GM18873 (cell line): ENCODE results near the gene COL28A1.

Experiments used
- ATAC-seq: cut with Tn5 transposase; IDR thresholded peaks from one replicate; pipeline ENCODE4 v1.9.1; 2021; ENCODE audit warnings: mild to moderate bottlenecking, moderate library complexity, moderate number of reproducible peaks; ENCODE audit not compliant: unreplicated experiment, low FRiP score

COL28A1 gene

DNA sequence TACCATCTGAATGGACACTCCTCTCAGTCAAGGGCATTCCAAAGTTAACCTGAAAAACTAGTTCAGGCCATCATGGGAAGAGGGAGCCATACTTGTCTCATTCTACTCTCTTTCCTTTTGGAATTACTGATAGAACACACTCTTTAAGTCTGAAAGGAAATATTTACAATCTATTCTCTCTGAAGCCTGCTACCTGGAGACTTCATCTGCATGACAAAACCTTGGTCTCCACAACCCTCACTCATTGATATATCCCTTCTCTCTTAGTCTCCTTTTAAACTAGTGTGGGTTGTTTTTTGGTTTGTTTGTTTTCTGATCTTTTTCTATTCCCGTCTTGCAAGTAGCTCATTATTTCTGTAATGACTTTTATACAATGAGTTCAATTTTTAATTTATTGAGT is 183.8 kb downstream of the COL28A1 start:
- no peak for ATAC-seq

DNA sequence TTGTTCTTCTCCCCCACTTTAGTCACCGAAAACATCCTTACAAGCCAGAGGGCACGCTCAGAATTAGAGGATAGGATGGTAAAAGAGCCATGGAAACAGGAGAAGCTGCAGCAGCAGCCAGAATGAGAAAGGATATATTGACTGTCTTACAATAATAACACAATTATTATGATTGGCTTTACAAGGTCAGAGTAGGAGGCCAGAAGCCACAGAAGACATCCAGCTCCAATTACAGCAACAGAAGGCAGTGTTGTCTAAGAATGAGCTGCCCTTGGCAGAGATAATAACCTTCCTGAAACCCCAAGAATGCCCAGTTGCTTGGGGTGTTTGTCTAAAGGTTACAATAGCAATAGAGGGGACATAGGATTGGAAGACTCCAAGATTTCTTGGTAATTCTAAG is 184.5 kb downstream of the COL28A1 start:
- no peak for ATAC-seq

DNA sequence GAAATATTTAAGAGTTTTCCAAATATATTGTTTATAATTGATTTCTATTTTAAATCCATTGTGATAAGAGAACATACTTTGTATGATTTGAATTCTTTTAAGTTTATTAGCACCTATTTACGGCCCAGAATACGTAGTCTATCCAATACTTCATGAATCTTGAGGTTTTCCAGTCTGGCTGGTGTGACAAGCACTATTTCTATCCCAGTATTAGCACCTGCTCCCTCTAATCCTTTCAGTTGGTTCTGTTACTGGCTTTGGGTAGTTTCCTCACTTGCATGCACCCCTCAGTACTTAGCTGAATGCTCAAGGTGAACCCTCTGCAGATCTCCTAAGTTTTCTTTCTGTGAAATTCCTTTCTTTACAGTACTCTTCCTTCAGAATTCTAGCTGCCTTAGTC is 186.5 kb downstream of the COL28A1 start:
- ATAC-seq: no peak

DNA sequence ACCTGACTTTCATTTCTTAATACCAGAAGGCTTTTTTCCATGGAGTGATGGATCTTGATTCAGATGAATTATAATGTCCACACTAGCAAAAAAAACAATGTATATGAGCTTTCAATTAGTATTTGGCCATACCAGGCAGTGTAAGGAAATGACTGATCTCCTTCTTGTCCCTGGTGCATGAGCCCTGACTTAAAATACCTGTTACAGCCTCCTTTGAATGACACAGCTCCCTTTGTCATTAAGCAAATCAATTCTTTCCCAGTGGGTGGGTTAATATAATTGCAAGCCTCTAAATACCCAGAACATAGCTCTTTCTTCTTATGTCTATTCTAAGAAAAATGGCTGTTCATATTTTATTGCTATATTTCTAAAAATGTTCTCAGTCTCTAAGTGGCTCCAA is 188.6 kb downstream of the COL28A1 start:
- no peak for ATAC-seq

DNA sequence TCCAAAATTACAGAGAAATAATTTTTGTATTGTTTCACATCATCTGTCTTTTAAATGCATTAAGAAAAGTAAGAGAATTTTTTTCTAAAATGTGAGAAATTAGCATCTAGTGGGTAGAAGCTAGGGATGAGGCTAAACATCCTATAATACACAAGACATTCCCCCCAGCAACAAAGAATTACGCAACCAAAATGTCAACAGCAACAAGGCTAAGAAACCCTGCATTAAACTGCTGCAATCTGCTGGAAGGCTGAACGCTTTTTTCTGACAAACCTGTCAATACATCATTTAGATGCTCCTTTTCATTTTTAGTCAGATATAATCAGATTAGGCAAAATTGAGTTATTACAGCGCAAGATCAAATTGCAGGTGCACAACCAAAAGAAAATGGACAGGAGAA is 191.1 kb downstream of the COL28A1 start:
- no peak for ATAC-seq

DNA sequence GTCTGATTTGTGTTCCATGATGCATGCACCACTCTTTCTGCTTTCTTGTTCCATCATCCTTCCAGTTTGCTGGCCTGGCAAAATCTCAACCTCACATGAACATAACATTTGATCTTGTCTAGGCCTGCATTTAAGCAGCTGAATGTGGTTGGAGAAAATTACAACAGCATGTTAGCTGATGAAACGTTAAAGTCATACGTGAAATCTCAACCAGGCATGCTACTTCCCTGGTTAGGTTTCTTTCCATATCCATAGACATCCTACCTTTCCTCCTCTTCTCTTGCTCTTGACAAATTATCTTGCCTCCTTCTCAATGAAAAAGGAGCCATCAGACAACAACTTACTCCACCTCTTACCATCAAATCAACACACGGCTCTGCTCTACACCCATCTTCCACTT is 199.8 kb downstream of the COL28A1 start:
- ATAC-seq: no peak

DNA sequence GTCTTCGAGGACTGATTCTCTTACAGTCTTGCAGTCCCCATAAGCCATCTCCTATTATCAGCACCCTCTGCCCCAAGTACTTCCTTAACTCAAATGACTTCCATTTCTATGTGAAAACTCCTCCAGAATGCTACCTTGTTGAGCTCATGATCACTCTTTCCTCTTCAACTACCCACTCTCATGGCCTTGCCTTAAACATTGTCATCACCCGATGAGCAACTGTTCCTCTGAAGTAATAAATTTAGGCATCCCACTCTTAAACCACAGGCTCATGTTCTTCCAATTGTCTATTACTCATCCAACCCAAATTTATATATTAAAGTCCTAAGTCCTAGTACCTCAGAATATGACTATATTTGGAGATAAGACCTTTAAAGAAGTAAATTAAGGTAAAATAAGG is 200.5 kb downstream of the COL28A1 start:
- no peak for ATAC-seq

DNA sequence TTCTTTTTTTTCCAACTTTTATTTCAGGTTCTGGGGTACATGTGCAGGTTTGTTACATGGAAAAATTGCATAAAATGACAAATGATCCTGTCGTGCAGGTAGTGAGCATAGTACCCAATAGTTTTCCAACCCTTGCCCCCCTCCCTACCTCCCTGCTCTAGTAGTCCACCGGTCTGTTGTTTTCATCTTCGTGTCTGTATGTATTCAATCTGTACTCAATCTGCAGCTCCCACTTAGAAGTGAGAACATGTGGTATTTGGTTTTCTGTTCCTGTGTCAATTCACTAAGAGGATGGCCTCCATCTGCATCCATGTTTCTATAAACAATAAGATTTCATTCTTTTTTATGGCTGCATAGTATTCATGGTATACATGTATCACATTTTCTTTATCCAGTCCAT is 202.1 kb downstream of the COL28A1 start:
- ATAC-seq: no peak

DNA sequence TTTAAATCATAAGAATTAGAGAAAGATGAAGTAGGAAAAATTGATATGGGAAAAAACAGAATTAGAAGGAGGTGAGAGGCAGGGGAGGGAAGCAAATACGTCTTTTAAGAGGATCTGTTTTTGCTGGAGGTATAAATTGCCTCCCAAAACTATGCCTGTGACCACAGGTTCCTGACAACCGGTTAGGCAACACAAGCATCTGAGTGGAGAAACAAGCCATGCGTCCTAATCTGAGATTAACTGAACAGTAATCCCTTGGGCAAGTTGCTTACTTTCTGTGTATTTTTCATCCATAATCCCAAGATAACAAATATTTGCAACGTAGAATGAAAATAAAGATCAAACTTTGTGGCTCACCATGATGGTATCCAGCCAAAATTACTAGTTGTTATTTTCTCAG is 204.2 kb downstream of the COL28A1 start:
- no peak for ATAC-seq

DNA sequence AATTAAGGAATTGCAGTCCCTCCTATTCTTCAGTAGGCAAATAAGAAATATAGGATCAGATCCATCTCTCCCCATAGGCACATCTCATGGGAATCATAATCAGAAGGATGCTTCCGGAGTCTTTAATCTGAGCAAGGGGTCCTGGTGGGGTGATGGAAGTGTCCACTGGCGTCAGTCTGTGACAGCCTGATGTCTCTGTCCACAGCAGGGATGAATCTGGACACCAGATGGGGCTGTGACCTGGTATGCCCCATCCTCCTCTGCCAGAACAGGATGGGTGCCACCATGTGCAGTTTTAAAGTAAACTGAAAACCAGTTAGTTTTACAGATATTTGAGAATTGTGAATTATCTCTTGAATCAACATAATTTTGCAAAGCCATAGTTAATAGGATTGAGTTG is 204.7 kb downstream of the COL28A1 start:
- no peak for ATAC-seq

DNA sequence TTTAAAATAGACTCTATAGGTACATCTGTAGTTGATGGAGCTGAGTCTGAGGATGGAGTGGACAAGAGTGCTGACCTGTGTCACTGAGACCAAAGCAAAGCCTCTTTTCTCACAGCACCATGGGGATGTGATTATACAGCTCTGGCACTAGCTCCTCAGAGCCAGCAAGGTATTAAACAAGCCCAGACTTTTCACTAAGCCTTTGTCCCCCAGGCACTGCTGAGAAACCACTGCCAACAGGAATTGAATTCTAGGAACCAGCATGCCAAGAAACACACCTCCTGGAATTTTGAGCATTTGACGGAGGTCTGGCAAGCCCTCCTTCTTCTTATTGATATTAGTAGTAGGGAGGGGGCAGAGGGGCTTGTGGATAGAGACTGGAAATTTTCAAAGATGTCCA is 206.3 kb downstream of the COL28A1 start:
- no peak for ATAC-seq

DNA sequence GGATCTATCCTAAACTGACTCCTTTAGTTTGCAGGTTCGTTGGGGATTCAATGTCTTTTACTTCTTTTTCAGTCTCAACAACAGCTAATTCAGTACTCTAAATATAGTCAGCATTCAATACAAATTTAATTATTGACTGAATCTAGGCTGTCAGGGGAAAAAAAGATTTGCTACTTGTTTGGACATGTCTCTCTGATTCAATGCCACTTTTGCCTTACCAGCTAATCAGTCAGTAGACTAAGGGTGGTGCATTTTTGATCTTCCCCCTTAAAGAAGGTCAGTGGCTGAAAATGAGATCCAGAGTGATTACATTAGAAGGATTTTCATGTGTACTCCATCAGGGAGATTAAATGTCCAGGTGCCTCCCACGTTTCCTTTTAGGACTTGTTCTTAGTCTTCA is 208.2 kb downstream of the COL28A1 start:
- no peak for ATAC-seq

DNA sequence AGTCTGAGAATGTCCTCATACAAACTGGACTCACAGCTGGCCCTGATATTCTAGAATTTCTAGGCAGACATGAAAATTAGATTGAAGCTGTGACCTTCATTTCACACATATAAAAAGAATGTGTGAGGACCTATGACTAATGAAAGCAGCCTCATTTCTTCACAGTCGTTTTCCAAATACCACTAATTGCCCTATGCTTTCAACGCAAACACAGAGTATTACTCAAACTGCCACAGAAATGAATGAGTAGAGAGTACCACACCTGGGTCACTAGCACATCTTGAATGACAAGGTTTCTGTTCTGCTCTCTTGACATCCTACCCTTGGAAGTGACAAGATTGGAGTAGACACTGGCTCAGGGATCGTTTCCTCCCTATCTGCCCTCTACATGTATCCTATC is 211.0 kb downstream of the COL28A1 start:
- ATAC-seq: no peak

DNA sequence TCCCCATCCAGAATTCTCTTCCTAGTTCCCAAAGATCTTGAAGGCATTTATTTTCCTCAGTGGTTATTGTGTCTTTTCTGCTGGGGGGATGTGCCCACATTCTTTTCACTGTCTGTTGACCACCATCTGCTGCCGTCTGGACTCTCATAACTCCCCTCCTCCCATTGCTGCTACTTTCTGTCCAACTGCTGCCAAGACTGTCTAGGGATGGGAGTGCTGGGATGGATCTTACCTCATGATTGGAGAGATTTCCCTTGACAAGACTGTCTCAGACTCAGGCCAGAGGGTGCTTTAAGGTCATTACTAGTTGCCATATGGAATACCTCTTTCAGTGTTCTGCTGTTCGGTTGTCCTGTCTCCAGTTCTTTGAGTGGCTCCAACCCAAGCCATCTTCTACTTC is 211.8 kb downstream of the COL28A1 start:
- ATAC-seq: no peak

DNA sequence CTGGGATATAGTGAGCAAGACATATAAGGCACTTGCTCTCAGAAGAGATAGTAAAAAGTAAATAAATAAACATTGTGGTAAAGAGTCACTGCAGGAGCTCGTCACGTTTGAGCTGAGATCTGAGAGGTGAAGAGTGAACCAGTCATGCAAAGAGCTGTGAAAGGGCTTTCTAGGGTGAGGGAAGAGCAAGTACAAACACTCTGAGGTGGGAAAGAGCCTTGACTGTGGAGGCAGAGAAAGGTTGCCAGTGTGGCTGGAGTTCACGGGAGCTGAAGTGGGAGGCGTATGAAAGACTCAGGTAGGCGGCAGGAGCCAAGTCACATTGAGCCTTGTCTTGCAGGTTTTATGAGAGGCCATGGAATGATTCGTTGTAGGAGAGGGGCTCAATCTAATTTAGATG is 212.3 kb downstream of the COL28A1 start:
- no peak for ATAC-seq

DNA sequence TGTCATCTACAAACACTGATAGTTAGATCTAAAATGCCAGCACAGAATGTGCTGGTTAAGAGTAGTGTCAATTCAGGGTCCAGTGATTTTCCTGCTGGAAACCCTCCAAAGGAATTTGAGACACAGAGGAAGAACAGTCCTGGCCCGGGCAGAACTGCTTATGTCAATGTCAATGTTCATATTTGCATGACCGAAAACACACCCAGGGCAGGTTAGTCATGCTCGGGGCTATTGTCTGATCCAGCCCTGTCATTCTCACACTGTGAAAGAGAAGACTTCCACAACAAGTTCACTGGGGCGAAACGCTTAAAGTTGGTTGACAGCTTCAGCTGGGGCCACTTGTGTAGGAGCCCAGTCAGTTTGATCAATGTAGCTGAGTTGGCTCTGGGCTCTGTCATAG is 214.0 kb downstream of the COL28A1 start:
- peak; percentile 94 for ATAC-seq

DNA sequence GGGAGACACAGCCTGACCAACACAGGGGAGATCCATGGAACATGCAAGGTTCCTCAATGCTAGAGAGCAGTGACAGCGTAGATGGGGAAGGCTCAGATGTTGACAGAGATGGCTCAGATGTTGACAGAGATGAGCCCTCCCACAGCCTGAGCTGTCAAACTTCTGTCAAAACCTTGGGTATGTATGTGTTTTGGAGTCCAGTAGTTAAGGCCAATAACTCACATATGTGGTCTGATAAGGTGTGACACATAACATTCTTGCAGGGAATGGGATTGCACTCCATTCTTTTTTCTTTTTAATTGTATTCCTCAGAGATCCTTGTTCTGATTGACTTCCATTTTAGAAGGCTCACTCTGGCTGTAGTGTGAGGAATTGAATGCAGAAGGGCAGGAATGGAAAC is 217.1 kb downstream of the COL28A1 start:
- ATAC-seq: no peak

DNA sequence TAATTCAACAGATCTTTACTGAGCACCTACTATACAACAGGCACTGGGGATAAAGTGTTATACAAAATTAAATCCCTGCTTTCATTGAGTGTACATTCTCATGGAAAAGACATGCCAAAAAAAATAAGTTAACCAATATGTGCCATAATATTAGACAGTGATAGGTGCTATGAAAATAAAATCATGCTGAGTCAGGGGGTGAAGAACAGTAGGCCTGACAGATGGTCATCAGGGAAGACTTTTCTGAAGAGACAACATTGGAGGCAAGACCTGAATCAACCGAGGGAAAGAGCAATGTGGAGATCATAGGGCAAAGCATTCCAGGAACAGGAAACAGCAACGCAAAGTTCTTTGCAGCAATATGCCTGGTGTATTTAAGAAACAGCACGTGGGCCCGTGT is 217.8 kb downstream of the COL28A1 start:
- ATAC-seq: no peak

DNA sequence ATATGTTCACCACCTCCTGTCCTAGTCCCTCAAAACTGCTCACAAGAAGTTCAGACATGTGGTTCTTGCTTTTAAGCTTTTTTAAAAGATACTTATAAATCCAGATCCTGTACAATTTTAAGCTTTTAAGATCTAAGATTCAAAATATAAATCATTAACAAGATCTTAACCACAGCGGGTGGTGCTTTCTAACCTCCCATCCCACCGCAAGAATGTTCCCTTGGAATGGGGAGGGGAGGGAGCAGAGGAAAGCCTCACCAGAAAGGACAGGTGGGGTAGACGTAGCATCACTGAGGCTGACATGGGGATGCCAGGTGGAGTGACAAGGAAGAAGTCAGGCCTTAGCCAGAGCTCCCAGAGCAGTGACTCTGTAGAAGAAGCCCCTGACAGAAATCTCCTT is 219.8 kb downstream of the COL28A1 start:
- ATAC-seq: no peak

DNA sequence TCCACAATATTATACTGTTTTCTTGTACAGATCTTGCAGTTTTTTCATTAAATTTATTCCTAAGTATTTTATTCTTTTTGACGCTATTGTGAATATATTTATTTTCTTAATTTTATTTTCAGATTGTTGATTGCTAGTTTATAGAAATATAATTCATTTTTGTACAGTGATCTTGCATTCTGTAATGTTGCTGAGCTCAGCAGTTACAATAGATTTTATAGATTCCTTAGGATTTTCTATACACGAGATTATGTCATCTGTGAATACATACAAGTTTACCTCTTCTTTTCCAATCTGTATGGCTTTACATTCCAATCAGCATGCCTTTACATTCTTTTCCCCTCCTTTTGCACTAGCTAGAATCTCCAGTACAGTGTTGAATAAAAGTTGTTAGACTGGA is 223.3 kb downstream of the COL28A1 start:
- no peak for ATAC-seq

DNA sequence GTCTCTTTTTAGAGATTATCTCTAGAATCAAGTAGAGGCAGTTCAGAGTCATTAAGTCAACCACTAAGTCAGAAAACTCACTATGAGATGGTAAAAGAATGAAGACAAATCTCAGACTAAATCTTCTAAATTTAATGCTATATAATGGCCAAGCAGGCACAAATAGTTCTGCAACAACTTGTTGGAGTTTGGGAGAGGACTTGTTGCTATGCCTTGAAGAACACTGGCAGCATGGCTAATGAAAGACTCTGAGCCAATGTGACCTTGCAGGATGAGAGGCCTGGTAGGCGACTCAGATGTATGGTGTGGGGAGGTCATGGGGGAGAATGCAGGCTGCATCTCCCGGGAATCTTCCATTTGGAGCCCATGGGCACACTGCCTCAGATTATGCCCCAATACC is 224.7 kb downstream of the COL28A1 start:
- ATAC-seq: no peak

DNA sequence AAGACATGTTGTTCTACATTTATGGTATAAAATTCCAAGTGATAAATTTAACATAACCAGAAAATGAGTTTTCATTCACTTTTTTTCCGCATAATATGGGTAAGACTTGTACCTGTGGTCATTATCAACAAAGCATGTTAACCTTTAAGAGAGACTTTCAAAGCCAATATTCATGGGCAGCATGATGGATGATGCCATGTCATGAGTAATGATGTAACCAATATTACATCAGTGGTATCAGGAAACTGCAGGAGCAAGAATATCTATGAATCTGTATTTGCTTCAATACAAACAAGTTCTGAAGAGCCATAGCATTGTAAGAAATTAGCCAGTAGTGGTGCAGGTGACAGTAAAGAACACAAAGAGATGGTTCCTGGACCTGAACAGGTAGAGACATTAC is 226.5 kb downstream of the COL28A1 start:
- ATAC-seq: no peak
